Progenitor cell of endocrine pancreas (in vitro differentiated cells): ENCODE data around the gene OR13J1. TPM values are rescaled to one million over a fixed set of nuclear protein-coding genes. Genes with fewer than 3 reads are reported as not detected.

Source experiments
- DNase-seq: peaks from one replicate; pipeline ENCODE4 v3.0.0; 2021; ENCODE audit warnings: low spot score; ENCODE audit not compliant: unreplicated experiment
- H3K27ac Mint-ChIP-seq: 2 replicates; pipeline ENCODE4 v1.8.0; 2021; ENCODE audit warnings: mild to moderate bottlenecking, moderate library complexity, mixed read lengths
- H3K27me3 Mint-ChIP-seq: 2 replicates; pipeline ENCODE4 v1.8.0; 2021; ENCODE audit warnings: mixed read lengths
- H3K36me3 Mint-ChIP-seq: 2 replicates; pipeline ENCODE4 v1.8.0; 2022; ENCODE audit warnings: mixed read lengths; ENCODE audit not compliant: insufficient read depth
- H3K4me1 Mint-ChIP-seq: 2 replicates; pipeline ENCODE4 v1.8.0; 2021; ENCODE audit warnings: low read depth, mixed read lengths
- H3K4me3 Mint-ChIP-seq: 2 replicates; pipeline ENCODE4 v1.8.0; 2021; ENCODE audit warnings: low read depth, mild to moderate bottlenecking, moderate library complexity, mixed read lengths
- H3K9me3 Mint-ChIP-seq: 2 replicates; pipeline ENCODE4 v1.8.0; 2021; ENCODE audit warnings: low read depth, mixed read lengths
- total RNA-seq: library from RNA; stranded (reverse); gene quantifications from 2 replicates; pipeline ENCODE4 v1.2.1, GENCODE V29; 2021
- TF ChIP-seq, protein P1 (sequence below): fragments of 200-600 bp; sonication (generic); IDR thresholded peaks from one replicate; pipeline ENCODE4 v1.5.0; 2021; ENCODE audit warnings: antibody characterized with exemption, mild to moderate bottlenecking; ENCODE audit not compliant: unreplicated experiment

Gene OR13J1
- total RNA-seq, 1 donor from 2014 or later: not detected

DNA sequence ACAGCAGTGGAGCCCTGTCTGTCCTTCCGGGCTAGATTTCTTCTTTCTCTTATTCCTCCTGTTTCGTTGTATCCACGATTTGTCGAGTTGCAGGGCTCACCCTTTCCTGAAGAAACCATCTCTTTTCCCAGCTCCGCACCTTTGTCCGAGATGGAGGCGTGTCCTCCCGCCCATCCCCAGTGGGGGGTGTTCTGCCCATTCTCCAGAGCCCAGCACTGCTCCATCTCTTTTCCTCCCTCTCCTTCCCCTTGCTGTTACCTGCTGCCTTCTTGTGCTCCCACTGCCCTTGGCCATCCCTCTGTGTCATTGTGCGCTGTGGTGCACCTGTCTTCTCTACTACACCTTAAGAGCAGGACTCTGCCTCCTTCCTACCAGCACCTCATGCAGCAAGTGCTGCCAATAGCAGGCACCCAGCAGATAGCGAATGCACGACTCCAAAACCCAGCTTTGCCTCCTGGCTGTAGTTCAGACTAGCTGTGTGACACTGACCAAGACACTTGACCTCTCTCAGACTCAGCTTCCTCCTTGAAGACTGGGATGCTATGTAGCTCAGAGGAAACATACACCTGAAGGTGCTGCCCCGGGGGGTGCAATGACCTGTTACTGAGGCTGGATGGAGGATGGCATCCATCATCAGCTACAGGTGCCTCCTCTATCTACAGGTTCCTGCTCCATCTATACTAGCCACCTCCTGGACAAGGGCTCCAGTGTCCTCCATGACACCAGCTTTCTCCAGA, 8.9 kb downstream of the OR13J1 start:
- Mint-ChIP-seq H3K4me3 (no peak overlapping the region), H3K9me3 (no peaks in the 10 kb centered on the region), H3K36me3 (peaks cover 2% of the 10 kb centered on the region), H3K27me3 (peaks cover 49% of the 10 kb centered on the region), H3K4me1 (peaks cover 3% of the 10 kb centered on the region), H3K27ac (no peak overlapping the region)
- DNase-seq: no peak
- TF ChIP-seq, protein P1, sequence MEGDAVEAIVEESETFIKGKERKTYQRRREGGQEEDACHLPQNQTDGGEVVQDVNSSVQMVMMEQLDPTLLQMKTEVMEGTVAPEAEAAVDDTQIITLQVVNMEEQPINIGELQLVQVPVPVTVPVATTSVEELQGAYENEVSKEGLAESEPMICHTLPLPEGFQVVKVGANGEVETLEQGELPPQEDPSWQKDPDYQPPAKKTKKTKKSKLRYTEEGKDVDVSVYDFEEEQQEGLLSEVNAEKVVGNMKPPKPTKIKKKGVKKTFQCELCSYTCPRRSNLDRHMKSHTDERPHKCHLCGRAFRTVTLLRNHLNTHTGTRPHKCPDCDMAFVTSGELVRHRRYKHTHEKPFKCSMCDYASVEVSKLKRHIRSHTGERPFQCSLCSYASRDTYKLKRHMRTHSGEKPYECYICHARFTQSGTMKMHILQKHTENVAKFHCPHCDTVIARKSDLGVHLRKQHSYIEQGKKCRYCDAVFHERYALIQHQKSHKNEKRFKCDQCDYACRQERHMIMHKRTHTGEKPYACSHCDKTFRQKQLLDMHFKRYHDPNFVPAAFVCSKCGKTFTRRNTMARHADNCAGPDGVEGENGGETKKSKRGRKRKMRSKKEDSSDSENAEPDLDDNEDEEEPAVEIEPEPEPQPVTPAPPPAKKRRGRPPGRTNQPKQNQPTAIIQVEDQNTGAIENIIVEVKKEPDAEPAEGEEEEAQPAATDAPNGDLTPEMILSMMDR: no peak

DNA sequence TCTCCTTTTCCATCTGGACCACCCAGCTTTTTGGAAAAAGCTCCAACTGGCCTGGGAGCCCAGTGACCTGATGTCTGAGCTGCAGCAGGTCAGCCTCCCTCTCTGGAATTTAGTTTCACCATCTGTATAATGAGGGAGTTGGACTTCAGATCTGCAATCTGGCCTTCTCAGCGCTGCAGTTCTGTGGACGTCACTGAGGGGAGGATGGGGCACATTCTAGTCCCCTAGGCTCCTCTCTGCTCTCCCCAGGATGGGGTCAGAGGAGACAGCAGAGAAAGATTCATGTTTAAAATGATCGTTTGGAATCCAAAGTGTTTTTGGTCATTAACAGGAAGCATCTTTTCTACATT, 10.2 kb downstream of the OR13J1 start:
- peaks cover 3% of the 10 kb centered on the region for H3K4me1 Mint-ChIP-seq
- no peak overlapping the region for H3K4me3 Mint-ChIP-seq
- no peaks in the 10 kb centered on the region for H3K9me3 Mint-ChIP-seq
- TF ChIP-seq, protein P1: no peak
- peaks cover 2% of the 10 kb centered on the region for H3K36me3 Mint-ChIP-seq
- no peak for DNase-seq
- peaks cover 43% of the 10 kb centered on the region for H3K27me3 Mint-ChIP-seq
- H3K27ac Mint-ChIP-seq: no peak overlapping the region

DNA sequence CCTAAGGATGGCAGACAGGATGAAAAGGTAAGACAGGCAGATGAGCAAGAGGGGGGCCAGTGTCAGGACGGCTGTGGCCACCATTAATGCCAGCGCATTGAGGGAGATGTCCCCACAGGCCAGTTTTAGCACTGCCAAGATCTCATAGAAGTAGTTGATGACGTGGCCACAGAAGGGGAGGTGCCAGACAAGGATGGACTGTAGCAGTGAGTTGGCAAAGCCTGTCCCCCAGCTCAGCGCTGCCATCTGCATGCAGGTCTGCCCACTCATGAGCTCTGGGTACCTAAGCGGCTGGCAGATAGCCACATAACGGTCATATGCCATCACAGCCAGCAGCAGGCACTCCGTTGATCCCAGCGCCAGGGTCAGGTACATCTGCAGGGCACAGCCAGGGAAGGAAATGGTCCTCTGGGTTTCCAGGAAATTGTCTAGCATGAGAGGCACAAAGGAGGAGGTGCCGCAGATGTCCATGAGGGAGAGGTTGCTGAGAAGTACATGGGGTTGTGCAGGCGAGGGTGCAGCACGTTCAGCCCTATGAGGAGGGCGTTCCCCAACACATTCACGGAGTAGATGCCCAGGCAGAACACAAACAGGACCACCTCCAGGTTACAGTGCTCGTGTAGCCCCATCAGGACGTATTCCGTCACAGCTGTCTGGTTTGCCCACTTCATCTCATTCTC, 10.8 kb downstream of the OR13J1 start:
- Mint-ChIP-seq H3K27me3 (peaks cover 43% of the 10 kb centered on the region), H3K4me1 (peaks cover 3% of the 10 kb centered on the region), H3K9me3 (no peaks in the 10 kb centered on the region), H3K27ac (no peak overlapping the region), H3K36me3 (peaks cover 2% of the 10 kb centered on the region), H3K4me3 (no peak overlapping the region)
- TF ChIP-seq, protein P1: no peak
- DNase-seq: peak; percentile 6

DNA sequence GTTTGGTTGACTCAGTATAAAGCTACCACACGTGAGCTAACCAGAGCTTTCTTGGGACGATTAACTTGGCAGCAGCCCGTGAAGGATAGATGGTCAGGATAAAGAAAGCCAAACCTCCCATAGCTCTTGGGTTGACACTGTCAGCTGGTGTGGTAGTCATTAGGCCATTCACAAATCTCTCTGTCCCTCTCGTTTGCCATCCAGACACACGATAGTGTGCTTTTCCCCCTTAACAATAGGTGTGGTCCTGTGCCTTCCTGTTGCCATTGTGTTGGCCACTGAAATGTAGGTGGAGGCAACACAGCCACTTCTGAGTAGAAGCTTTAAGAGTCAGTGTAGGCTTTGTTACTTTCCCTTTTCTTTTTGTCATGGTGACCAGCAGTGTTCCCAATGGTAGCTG, 11.7 kb downstream of the OR13J1 start:
- TF ChIP-seq, protein P1: no peak
- Mint-ChIP-seq H3K9me3 (no peaks in the 10 kb centered on the region), H3K4me3 (no peak overlapping the region), H3K27me3 (peaks cover 38% of the 10 kb centered on the region), H3K4me1 (peaks cover 3% of the 10 kb centered on the region), H3K36me3 (peaks cover 2% of the 10 kb centered on the region), H3K27ac (no peak overlapping the region)
- DNase-seq: no peak

DNA sequence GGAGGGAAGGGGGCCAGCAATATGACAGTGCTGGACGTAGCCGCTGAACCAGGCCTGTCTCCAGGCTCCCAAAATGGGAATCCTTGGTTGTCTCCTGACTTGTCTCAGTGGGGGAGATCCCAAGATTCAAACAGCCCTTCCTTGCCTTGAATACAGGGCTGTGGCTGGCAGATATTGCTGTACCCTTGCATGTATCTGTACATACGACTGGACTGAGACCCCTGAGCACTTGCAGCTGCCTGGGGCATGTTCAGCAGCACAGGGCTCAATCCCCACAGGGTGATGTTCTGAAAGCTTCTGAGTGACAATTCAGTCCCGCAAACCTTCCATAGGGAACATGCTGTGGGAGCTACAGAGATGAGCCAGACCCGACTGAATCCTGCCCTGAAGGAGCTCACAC, 13.3 kb downstream of the OR13J1 start:
- no peak overlapping the region for H3K4me3 Mint-ChIP-seq
- H3K27ac Mint-ChIP-seq: no peak overlapping the region
- H3K27me3 Mint-ChIP-seq: peaks cover 28% of the 10 kb centered on the region
- TF ChIP-seq, protein P1: no peak
- no peaks in the 10 kb centered on the region for H3K9me3 Mint-ChIP-seq
- H3K36me3 Mint-ChIP-seq: peaks cover 3% of the 10 kb centered on the region
- H3K4me1 Mint-ChIP-seq: no peaks in the 10 kb centered on the region
- DNase-seq: peak; percentile 2
